AG09319 (cell line): ENCODE data around the gene HNRNPA1.

ENCODE experiments used
- DNase-seq: peaks from one replicate; pipeline ENCODE4 v3.0.0-alpha.2; 2010; ENCODE audit warnings: low read depth; ENCODE audit errors: extremely low read depth
- CTCF ChIP-seq: IDR thresholded peaks from 2 replicates; pipeline ENCODE4 v1.5.1; 2011; ENCODE audit warnings: low read depth, mild to moderate bottlenecking, inconsistent platforms, low read length, moderate library complexity

Gene HNRNPA1

GRCh38 chr12:54294953-54295566, 14.5 kb downstream of the HNRNPA1 start:
- DNase-seq: no peak
- no peak for TF ChIP-seq CTCF

GRCh38 chr12:54296393-54297099, 16.0 kb downstream of the HNRNPA1 start:
- DNase-seq: no peak
- TF ChIP-seq CTCF: no peak

- TF ChIP-seq CTCF: no peak
Measured at GRCh38 chr12:54298904-54299303, 18.4 kb downstream of the HNRNPA1 start.

GRCh38 chr12:54299515-54300224, 19.1 kb downstream of the HNRNPA1 start:
- DNase-seq: no peak
- no peak for TF ChIP-seq CTCF

More at GRCh38 chr12:54298904-54299303, 18.4 kb downstream of the HNRNPA1 start:
- no peak for DNase-seq

GRCh38 chr12:54300225-54300731, 19.8 kb downstream of the HNRNPA1 start:
- TF ChIP-seq CTCF: no peak
- no peak for DNase-seq

- TF ChIP-seq CTCF: peak; percentile 5
- DNase-seq: no peak
Measured at GRCh38 chr12:54300732-54301427, 20.4 kb downstream of the HNRNPA1 start, which contains the start of gene NFE2. Gene NFE2 (minus strand): TSS chr12:54301015. CDS start chr12:54295248, 5,767 bp downstream.
